ENCODE results near the gene JHY.

JHY gene

DNA sequence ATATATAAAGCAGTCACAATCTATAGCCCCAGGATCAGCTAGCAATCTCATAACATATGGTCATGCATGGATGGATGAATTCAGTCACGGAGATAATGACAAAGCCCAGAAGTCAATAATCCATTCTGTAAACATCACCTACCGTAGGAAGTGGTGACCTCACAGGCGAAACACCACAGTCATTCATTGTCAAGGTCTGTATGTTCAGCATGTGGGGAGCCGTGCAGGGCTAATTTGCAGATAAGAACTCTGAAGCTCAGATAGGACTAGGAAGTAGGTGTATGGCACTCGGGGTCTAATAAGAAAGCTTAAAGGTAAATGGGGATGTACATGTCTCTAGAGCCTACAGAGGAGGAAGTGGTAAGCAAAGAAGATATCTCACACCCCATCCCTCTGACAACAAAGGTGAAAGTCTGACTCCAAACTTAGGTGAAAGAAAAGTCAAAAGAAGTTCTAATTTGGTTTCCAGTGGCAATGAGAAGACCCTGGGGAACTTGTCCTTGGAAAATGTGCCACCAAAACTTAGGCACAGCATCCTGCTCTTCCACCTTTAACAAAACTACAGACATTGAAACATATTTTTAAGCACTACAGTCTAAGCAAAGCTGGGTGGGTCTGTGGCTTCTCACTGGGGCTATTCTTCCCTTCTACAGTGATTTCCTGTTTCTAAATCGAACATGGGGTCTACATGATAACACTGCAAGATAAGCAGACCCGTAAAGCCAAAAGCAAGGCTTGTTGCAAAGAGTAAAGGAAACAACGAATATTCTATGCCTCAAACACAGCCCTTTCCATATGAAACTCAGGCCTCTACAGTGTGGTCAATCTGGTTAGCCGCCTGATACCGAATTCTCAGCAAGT is 39.0 kb upstream of the JHY start:
- no peaks in the 10 kb centered on the region for H3K27me3 ChIP-seq (ENCODE audit: control insufficient read depth in 1 of 2, insufficient read depth in 1 of 2, low read length in 2 of 2)
- no peak overlapping the region for H3K18ac ChIP-seq (ENCODE audit: low read depth in 1 of 2, low read length in 2 of 2)
- H3K27ac ChIP-seq (ENCODE audit: low read length, poor library complexity, severe bottlenecking) = no peak overlapping the region
- H3K4me1 ChIP-seq (ENCODE audit: control insufficient read depth, insufficient read depth, low read depth, low read length) = peaks cover 1% of the 10 kb centered on the region
- H3K79me1 ChIP-seq (replicated peaks; ENCODE audit: low read length, poor library complexity, severe bottlenecking) = no peaks in the 10 kb centered on the region
- H3K9me3 ChIP-seq (ENCODE audit: control insufficient read depth, low read length) = no peaks in the 10 kb centered on the region
- 58% methylated on average over 8 of the region's 10 CpGs for WGBS
- H3K4me2 ChIP-seq (ENCODE audit: low read length, poor library complexity, severe bottlenecking) = no peak overlapping the region
- no peak overlapping the region for H3K4ac ChIP-seq (ENCODE audit: low read depth in 1 of 2, low read length in 2 of 2)
- H2BK5ac ChIP-seq (ENCODE audit: low read depth, low read length, poor library complexity, severe bottlenecking) = no peak overlapping the region
- no peak overlapping the region for H3K23ac ChIP-seq (ENCODE audit: low read length in 2 of 2)
- no peak overlapping the region for H3K9ac ChIP-seq (ENCODE audit: low read length)
- no peak overlapping the region for H4K91ac ChIP-seq (ENCODE audit: low read length)
- no peak overlapping the region for H2AK5ac ChIP-seq (ENCODE audit: low read length, severe bottlenecking)
- no peak overlapping the region for H3K4me3 ChIP-seq (ENCODE audit: insufficient read depth in 1 of 2, low read depth in 1 of 2, low read length in 2 of 2)
- no peaks in the 10 kb centered on the region for H3K36me3 ChIP-seq (ENCODE audit: control insufficient read depth in 1 of 2, insufficient read depth in 2 of 2, low read depth in 1 of 2, low read length in 2 of 2)
- no peak overlapping the region for H2BK15ac ChIP-seq (ENCODE audit: low read depth, poor library complexity, severe bottlenecking)
- no peak overlapping the region for H2AFZ ChIP-seq (ENCODE audit: low read depth, low read length)
- no peak overlapping the region for H2BK120ac ChIP-seq (ENCODE audit: low read depth, low read length)
- DNase-seq = no peak
- no peak overlapping the region for H3K14ac ChIP-seq (ENCODE audit: low read length in 2 of 2)
- H2BK12ac ChIP-seq (ENCODE audit: low read length in 2 of 2) = no peak overlapping the region
- H4K8ac ChIP-seq (ENCODE audit: low read length) = no peak overlapping the region

GRCh38 chr11:122847466-122847865 is 35.1 kb upstream of the JHY start:
- no peak overlapping the region for H2BK12ac ChIP-seq (ENCODE audit: low read length in 2 of 2)
- H3K14ac ChIP-seq (ENCODE audit: low read length in 2 of 2) = no peak overlapping the region
- H3K18ac ChIP-seq (ENCODE audit: low read depth in 1 of 2, low read length in 2 of 2) = no peak overlapping the region
- no peaks in the 10 kb centered on the region for H3K36me3 ChIP-seq (ENCODE audit: control insufficient read depth in 1 of 2, insufficient read depth in 2 of 2, low read depth in 1 of 2, low read length in 2 of 2)
- H4K8ac ChIP-seq (ENCODE audit: low read length) = no peak overlapping the region
- H2AK5ac ChIP-seq (ENCODE audit: low read length, severe bottlenecking) = no peak overlapping the region
- no peaks in the 10 kb centered on the region for H3K27me3 ChIP-seq (ENCODE audit: control insufficient read depth in 1 of 2, insufficient read depth in 1 of 2, low read length in 2 of 2)
- H3K4me1 ChIP-seq (ENCODE audit: control insufficient read depth, insufficient read depth, low read depth, low read length) = peaks cover 5% of the 10 kb centered on the region
- no peak overlapping the region for H3K4ac ChIP-seq (ENCODE audit: low read depth in 1 of 2, low read length in 2 of 2)
- H2BK15ac ChIP-seq (ENCODE audit: low read depth, poor library complexity, severe bottlenecking) = no peak overlapping the region
- no peaks in the 10 kb centered on the region for H3K79me1 ChIP-seq (replicated peaks; ENCODE audit: low read length, poor library complexity, severe bottlenecking)
- no peak overlapping the region for H3K4me3 ChIP-seq (ENCODE audit: insufficient read depth in 1 of 2, low read depth in 1 of 2, low read length in 2 of 2)
- no peak overlapping the region for H3K27ac ChIP-seq (ENCODE audit: low read length, poor library complexity, severe bottlenecking)
- no peak overlapping the region for H4K91ac ChIP-seq (ENCODE audit: low read length)
- no peak overlapping the region for H3K9ac ChIP-seq (ENCODE audit: low read length)
- no peak overlapping the region for H2BK5ac ChIP-seq (ENCODE audit: low read depth, low read length, poor library complexity, severe bottlenecking)
- H3K23ac ChIP-seq (ENCODE audit: low read length in 2 of 2) = no peak overlapping the region
- no peak overlapping the region for H2AFZ ChIP-seq (ENCODE audit: low read depth, low read length)
- H3K4me2 ChIP-seq (ENCODE audit: low read length, poor library complexity, severe bottlenecking) = no peak overlapping the region
- no peaks in the 10 kb centered on the region for H3K9me3 ChIP-seq (ENCODE audit: control insufficient read depth, low read length)
- DNase-seq = no peak
- 88% methylated on average over 1 of the region's 1 CpG for WGBS
- no peak overlapping the region for H2BK120ac ChIP-seq (ENCODE audit: low read depth, low read length)

- H3K4me1 ChIP-seq (ENCODE audit: control insufficient read depth, insufficient read depth, low read depth, low read length) = peaks cover 5% of the 10 kb centered on the region
- no peak overlapping the region for H3K4me2 ChIP-seq (ENCODE audit: low read length, poor library complexity, severe bottlenecking)
- no peak overlapping the region for H2BK120ac ChIP-seq (ENCODE audit: low read depth, low read length)
- no peak overlapping the region for H3K14ac ChIP-seq (ENCODE audit: low read length in 2 of 2)
- no peaks in the 10 kb centered on the region for H3K9me3 ChIP-seq (ENCODE audit: control insufficient read depth, low read length)
- no peak overlapping the region for H2BK12ac ChIP-seq (ENCODE audit: low read length in 2 of 2)
- H3K9ac ChIP-seq (ENCODE audit: low read length) = no peak overlapping the region
- DNase-seq = no peak
- H3K4me3 ChIP-seq (ENCODE audit: insufficient read depth in 1 of 2, low read depth in 1 of 2, low read length in 2 of 2) = no peak overlapping the region
- H3K27ac ChIP-seq (ENCODE audit: low read length, poor library complexity, severe bottlenecking) = no peak overlapping the region
- H3K79me1 ChIP-seq (replicated peaks; ENCODE audit: low read length, poor library complexity, severe bottlenecking) = no peaks in the 10 kb centered on the region
- no peak overlapping the region for H2BK15ac ChIP-seq (ENCODE audit: low read depth, poor library complexity, severe bottlenecking)
- no peaks in the 10 kb centered on the region for H3K36me3 ChIP-seq (ENCODE audit: control insufficient read depth in 1 of 2, insufficient read depth in 2 of 2, low read depth in 1 of 2, low read length in 2 of 2)
- no peak overlapping the region for H3K4ac ChIP-seq (ENCODE audit: low read depth in 1 of 2, low read length in 2 of 2)
- H2BK5ac ChIP-seq (ENCODE audit: low read depth, low read length, poor library complexity, severe bottlenecking) = no peak overlapping the region
- no peak overlapping the region for H2AK5ac ChIP-seq (ENCODE audit: low read length, severe bottlenecking)
- no CpG with 5 or more reads among the region's 1 CpG for WGBS
- H2AFZ ChIP-seq (ENCODE audit: low read depth, low read length) = no peak overlapping the region
- H3K27me3 ChIP-seq (ENCODE audit: control insufficient read depth in 1 of 2, insufficient read depth in 1 of 2, low read length in 2 of 2) = no peaks in the 10 kb centered on the region
- H4K91ac ChIP-seq (ENCODE audit: low read length) = no peak overlapping the region
- H3K23ac ChIP-seq (ENCODE audit: low read length in 2 of 2) = no peak overlapping the region
- no peak overlapping the region for H4K8ac ChIP-seq (ENCODE audit: low read length)
- no peak overlapping the region for H3K18ac ChIP-seq (ENCODE audit: low read depth in 1 of 2, low read length in 2 of 2)
These were observed 34.4 kb upstream of the JHY start for GRCh38 chr11:122848186-122848585.

- peak overlapping the region; percentile 29 for H3K9ac ChIP-seq (ENCODE audit: low read length)
- no peak overlapping the region for H3K4me3 ChIP-seq (ENCODE audit: insufficient read depth in 1 of 2, low read depth in 1 of 2, low read length in 2 of 2)
- no peak overlapping the region for H2AFZ ChIP-seq (ENCODE audit: low read depth, low read length)
- no peak overlapping the region for H2BK12ac ChIP-seq (ENCODE audit: low read length in 2 of 2)
- no peaks in the 10 kb centered on the region for H3K27me3 ChIP-seq (ENCODE audit: control insufficient read depth in 1 of 2, insufficient read depth in 1 of 2, low read length in 2 of 2)
- DNase-seq = peak; percentile 68
- no peak overlapping the region for H3K14ac ChIP-seq (ENCODE audit: low read length in 2 of 2)
- no peak overlapping the region for H2BK5ac ChIP-seq (ENCODE audit: low read depth, low read length, poor library complexity, severe bottlenecking)
- H3K79me1 ChIP-seq (replicated peaks; ENCODE audit: low read length, poor library complexity, severe bottlenecking) = no peaks in the 10 kb centered on the region
- H2AK5ac ChIP-seq (ENCODE audit: low read length, severe bottlenecking) = no peak overlapping the region
- H3K36me3 ChIP-seq (ENCODE audit: control insufficient read depth in 1 of 2, insufficient read depth in 2 of 2, low read depth in 1 of 2, low read length in 2 of 2) = no peaks in the 10 kb centered on the region
- H3K27ac ChIP-seq (ENCODE audit: low read length, poor library complexity, severe bottlenecking) = peak overlapping the region; percentile 59
- H3K4me1 ChIP-seq (ENCODE audit: control insufficient read depth, insufficient read depth, low read depth, low read length) = peaks cover 6% of the 10 kb centered on the region
- H3K23ac ChIP-seq (ENCODE audit: low read length in 2 of 2) = no peak overlapping the region
- no peak overlapping the region for H2BK15ac ChIP-seq (ENCODE audit: low read depth, poor library complexity, severe bottlenecking)
- no peak overlapping the region for H4K91ac ChIP-seq (ENCODE audit: low read length)
- peak overlapping the region; percentile 67 for H4K8ac ChIP-seq (ENCODE audit: low read length)
- H3K18ac ChIP-seq (ENCODE audit: low read depth in 1 of 2, low read length in 2 of 2) = no peak overlapping the region
- 10% methylated on average over 4 of the region's 7 CpGs for WGBS
- no peak overlapping the region for H2BK120ac ChIP-seq (ENCODE audit: low read depth, low read length)
- H3K4ac ChIP-seq (ENCODE audit: low read depth in 1 of 2, low read length in 2 of 2) = no peak overlapping the region
- H3K9me3 ChIP-seq (ENCODE audit: control insufficient read depth, low read length) = no peaks in the 10 kb centered on the region
- peak overlapping the region; percentile 18 for H3K4me2 ChIP-seq (ENCODE audit: low read length, poor library complexity, severe bottlenecking)
These were observed 32.4 kb upstream of the JHY start for GRCh38 chr11:122850076-122850631.
